NOMO-1 treated with DMSO at 0.1 percent for 48 hours (cell line): ENCODE measurements around the gene RRM1.
A peak's percentile ranks its signal among the peaks of the same experiment; 100 is the strongest.
"Not testable (repeated sequence)": the region's sequence is repeated elsewhere in the genome, so short reads cannot be mapped to it uniquely, and the experiment has no call there.

ENCODE experiments used
- DNase-seq: peaks from one replicate; lab custom pipeline; 2025; ENCODE audit not compliant: unreplicated experiment; lab: John Stamatoyannopoulos, UW

RRM1 gene

GRCh38 chr11:4094348-4095291 lies at the start of gene RRM1:
Gene RRM1, plus strand, starts transcription at chr11:4094799. Its CDS starts 214 bp downstream, at chr11:4095013.
- peak; percentile 94 for DNase-seq

- no peak for DNase-seq
Measured at GRCh38 chr11:4044976-4045646, 49.5 kb upstream of the RRM1 start.

GRCh38 chr11:4048340-4048739 lies 46.3 kb upstream of the RRM1 start:
- no peak for DNase-seq

DNA sequence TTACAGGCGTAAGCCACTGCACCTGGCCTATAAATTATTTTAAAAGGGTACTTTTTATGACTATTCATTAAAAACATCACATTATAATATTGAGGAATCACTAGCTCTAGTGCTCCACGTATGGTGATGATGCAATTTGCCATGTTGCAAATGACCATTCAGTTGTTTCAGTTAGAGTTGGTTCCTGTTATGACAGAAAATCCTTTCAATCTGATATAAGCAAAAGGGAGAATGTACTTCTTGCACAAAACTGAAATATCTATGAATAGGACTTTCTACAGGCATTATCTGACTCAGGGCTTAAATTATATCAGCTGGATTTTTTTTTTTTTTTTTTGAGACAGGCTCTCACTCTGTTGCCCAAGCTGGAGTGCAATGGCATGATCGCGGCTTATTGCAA lies 45.6 kb upstream of the RRM1 start:
- peak; percentile 95 for DNase-seq

DNA sequence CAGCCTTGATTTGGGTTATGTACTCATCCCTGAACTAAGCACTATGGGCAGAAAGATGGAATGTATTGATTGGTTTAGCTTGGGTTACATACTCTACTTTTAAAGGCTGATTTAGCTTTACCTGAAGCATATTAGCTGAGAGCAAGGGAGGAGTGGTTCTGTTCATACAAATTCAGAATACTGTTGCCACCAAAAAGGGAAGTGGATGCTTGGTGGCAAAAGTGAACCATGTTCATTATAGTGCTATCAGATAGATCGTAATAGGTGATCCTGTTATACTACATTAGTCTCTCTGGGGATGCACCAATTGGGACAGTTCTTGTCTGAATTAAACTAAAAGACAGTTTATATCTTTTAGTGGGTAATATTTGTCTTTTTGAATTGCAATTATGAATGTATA lies 44.5 kb upstream of the RRM1 start:
- peak; percentile 59 for DNase-seq

GRCh38 chr11:4053200-4053599 lies 41.4 kb upstream of the RRM1 start:
- not testable (repeated sequence) for DNase-seq

- no peak for DNase-seq
Measured at GRCh38 chr11:4054643-4055042, 40.0 kb upstream of the RRM1 start.

GRCh38 chr11:4059424-4059823 lies 35.2 kb upstream of the RRM1 start:
- DNase-seq, result no peak

- DNase-seq, result no peak
Measured at GRCh38 chr11:4060182-4060923, 34.2 kb upstream of the RRM1 start.

GRCh38 chr11:4061700-4062099 lies 32.9 kb upstream of the RRM1 start:
- DNase-seq, result no peak

DNA sequence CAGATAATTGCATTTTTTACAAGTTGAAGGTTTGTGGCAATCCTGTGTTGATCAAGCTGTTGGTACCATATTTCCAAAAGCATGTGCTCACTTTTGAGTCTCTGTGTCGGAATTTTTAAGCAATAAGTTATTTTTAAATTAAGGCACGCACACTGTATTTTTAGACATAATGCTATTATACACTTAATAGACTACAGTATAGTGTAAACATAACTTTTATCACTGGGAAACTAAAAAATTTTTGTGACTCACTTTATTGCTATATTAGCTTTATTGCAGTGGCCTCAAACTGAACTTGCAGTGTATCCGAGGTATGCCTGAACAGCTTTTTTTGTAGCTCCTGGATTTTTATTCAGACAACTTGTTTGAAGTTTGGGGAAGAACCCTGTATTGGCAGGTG lies 31.3 kb upstream of the RRM1 start:
- DNase-seq, result no peak

DNA sequence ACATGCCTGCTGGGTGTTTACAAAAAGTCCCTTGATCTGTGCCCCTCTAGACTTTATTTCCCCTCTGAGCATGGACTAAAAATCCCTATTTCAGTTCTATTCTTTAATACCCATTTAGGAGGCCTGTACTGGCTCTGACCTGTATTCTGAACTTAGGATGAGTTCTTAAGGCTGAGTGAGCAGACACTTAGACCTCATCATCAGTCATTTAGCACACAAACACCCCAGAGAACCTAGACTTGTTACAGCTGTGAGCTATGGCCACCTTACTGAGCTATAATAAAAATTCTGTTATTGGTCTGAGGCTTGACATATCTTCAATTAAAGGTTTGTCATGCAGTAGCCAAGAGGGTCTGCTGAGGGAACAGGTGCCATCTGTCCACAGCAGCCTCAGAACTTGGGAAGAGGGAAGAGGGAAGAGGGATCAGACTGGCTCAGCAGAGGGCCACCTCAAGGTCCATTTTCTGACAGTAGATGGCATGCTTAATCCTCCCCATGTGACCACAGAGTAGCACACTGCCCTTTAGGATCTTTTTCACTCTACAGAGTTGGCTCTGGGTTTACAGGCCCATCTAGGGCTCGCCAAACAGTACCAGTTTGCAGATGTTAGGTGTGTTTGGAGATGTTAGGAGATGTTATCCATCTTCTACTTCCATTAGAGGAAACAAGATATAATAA lies 30.2 kb upstream of the RRM1 start:
- DNase-seq, result no peak

GRCh38 chr11:4065086-4065485 lies 29.5 kb upstream of the RRM1 start:
- DNase-seq, result no peak

- no peak for DNase-seq
Measured at GRCh38 chr11:4065601-4066377, 28.8 kb upstream of the RRM1 start.

- peak; percentile 83 for DNase-seq
Measured at GRCh38 chr11:4066910-4067309, 27.7 kb upstream of the RRM1 start.

DNA sequence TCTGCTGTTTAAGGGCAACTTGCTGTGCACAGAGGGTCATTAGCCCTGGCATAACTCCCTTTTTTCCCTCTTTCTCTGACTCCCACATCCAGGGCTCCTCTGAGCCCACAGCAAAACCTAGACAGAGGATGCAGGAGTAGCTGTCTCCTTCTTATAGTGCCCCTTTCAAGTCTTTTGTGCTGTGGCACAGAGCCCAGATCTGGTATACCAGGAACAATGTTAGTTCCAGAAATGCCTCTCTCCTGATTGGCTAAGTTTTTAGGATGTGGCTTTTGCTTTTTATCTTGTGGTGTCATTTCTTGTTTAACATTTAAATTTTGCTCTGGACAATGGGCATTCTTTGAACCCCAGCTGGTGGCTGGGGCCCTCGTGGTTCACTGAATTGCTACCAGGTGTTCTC lies 25.6 kb upstream of the RRM1 start:
- no peak for DNase-seq

DNA sequence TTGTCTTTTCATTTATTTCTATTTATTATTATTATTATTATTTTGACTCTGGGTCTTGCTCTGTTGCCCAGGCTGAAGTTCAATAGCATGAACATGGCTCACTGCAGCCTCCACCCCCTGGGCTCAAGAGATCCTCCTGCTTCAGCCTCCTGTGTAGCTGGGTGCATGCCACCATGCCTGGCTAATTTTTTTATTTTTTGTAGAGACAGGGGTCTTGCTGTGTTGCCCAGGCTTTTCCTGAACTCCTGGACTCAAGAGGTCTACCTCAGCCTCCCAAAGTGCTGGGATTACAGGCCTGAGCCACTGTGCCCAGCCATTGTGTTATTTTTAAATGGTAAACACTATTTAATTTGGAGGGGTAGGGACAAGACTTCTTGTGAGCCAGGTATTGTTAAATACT lies 23.3 kb upstream of the RRM1 start:
- DNase-seq, result no peak

GRCh38 chr11:4071914-4072313 lies 22.7 kb upstream of the RRM1 start:
- DNase-seq, result no peak

GRCh38 chr11:4072668-4073285 lies 21.8 kb upstream of the RRM1 start:
- peak; percentile 80 for DNase-seq

DNA sequence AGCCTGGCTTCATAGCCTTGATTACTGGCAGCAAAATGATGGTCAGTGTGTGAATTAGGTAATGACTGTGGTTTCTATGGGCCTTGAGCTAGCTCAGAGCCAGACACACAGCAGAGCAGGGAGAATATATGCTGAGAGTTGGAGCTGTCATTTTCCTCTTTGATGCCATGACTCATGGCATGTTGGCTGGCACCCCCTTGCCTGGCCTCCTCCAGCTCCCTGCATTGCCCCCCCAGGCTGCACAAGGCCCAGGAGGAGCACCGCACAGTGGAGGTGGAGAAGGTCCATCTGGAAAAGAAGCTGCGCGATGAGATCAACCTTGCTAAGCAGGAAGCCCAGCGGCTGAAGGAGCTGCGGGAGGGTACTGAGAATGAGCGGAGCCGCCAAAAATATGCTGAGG lies 20.3 kb upstream of the RRM1 start:
- no peak for DNase-seq
